ENCODE measurements around the gene ACTR8. TPM values are rescaled to one million over a fixed set of nuclear protein-coding genes. Genes with fewer than 3 reads are reported as not detected.

The ACTR8 gene
- total and polyA plus RNA-seq, 2 of the 13 experiments (the other 11 are each of a cell fraction or from before 2014, with no cell fraction given), result 15.5 to 29.0 TPM

GRCh38 chr3:53842436-53843194 is 39.3 kb downstream of the ACTR8 start (continued):
- TF ChIP-seq BCLAF1 (IDR thresholded peaks at IDR 0.05), result no peak
- no peak for TF ChIP-seq SMYD3 (CRISPR knock-in tag; IDR thresholded peaks at IDR 0.05)
- TF ChIP-seq ERF (CRISPR knock-in tag; IDR thresholded peaks at IDR 0.05), result peak; percentile 85
- no peak for TF ChIP-seq ZNF276 (CRISPR knock-in tag; IDR thresholded peaks at IDR 0.05; ENCODE audit: low read depth)
- peak; percentile 72; the same call in 1 of the 2 replicates for TF ChIP-seq FOXP1 (IDR thresholded peaks at IDR 0.05)
- peak; percentile 79; the same call in 1 of the 2 replicates for TF ChIP-seq FOXP1 (CRISPR knock-in tag; IDR thresholded peaks at IDR 0.05)
- no peak; the same call in 1 of the 2 replicates for TF ChIP-seq ZZZ3 (CRISPR knock-in tag; IDR thresholded peaks at IDR 0.05; ENCODE audit: borderline replicate concordance)
- peak; percentile 13; the same call in 1 of the 2 replicates for TF ChIP-seq KDM5B (CRISPR knock-in tag; IDR thresholded peaks at IDR 0.05; ENCODE audit: borderline replicate concordance)
- TF ChIP-seq ZSCAN5A (CRISPR knock-in tag; IDR thresholded peaks at IDR 0.05; ENCODE audit: borderline replicate concordance), result peak; percentile 43; the same call in 1 of the 2 replicates
- peak; percentile 43 for TF ChIP-seq MNT (IDR thresholded peaks at IDR 0.05)
- TF ChIP-seq ZBTB44 (CRISPR knock-in tag; IDR thresholded peaks at IDR 0.05), result no peak
- TF ChIP-seq ZNF598 (CRISPR knock-in tag; IDR thresholded peaks at IDR 0.05; ENCODE audit: borderline replicate concordance), result peak; percentile 67; the same call in 1 of the 2 replicates
- no peak for TF ChIP-seq THYN1 (CRISPR knock-in tag; IDR thresholded peaks at IDR 0.05; ENCODE audit: borderline replicate concordance, low read depth)
- TF ChIP-seq FOXK1 (CRISPR knock-in tag; IDR thresholded peaks at IDR 0.05; ENCODE audit: borderline replicate concordance, low read depth), result peak; percentile 91
- no peak for TF ChIP-seq ZSCAN22 (CRISPR knock-in tag; IDR thresholded peaks at IDR 0.05)
- peak; percentile 92 for TF ChIP-seq LCORL (IDR thresholded peaks at IDR 0.05)
- TF ChIP-seq LCORL (CRISPR knock-in tag; IDR thresholded peaks at IDR 0.05), result peak; percentile 85; the same call in 1 of the 2 replicates
- no peak for TF ChIP-seq ZBTB3 (CRISPR knock-in tag; IDR thresholded peaks at IDR 0.05; ENCODE audit: borderline replicate concordance, low read depth)
- TF ChIP-seq FOSL1 (CRISPR knock-in tag; IDR thresholded peaks at IDR 0.05; ENCODE audit: borderline replicate concordance), result no peak
- TF ChIP-seq SRSF1 (optimal IDR thresholded peaks at IDR 0.05; ENCODE audit: low read depth, low read length), result peak; percentile 12

All from HepG2 (cell line).